HepG2 (cell line): ENCODE data around the gene KPNB1. TPM values are rescaled to one million over a fixed set of nuclear protein-coding genes. Genes with fewer than 3 reads are reported as not detected.

Source experiments
- ATF3 ChIP-seq: sonication (generic); formaldehyde crosslinking; IDR thresholded peaks from 2 replicates; pipeline ENCODE4 v1.4.0; 2020; ENCODE audit warnings: missing genetic modification reagents
- HOXD1 ChIP-seq: sonication (generic); formaldehyde crosslinking; IDR thresholded peaks from 2 replicates; pipeline ENCODE4 v1.5.0; 2020; ENCODE audit warnings: missing genetic modification reagents
- IRF2 ChIP-seq: IDR thresholded peaks from 2 replicates; pipeline ENCODE4 v1.6.1; 2018; ENCODE audit warnings: missing genetic modification reagents, missing compliant biosample characterization
- IRX3 ChIP-seq: sonication (generic); formaldehyde crosslinking; IDR thresholded peaks from 2 replicates; pipeline ENCODE4 v1.8.1; 2023; ENCODE audit warnings: mild to moderate bottlenecking, low read depth, missing genetic modification reagents, borderline replicate concordance
- RAD51 ChIP-seq: fragments of 450-650 bp; IDR thresholded peaks from 2 replicates; pipeline ENCODE4 v1.6.1; 2016; ENCODE audit warnings: borderline replicate concordance
- STAT5B ChIP-seq: sonication (generic); formaldehyde crosslinking; IDR thresholded peaks from 2 replicates; pipeline ENCODE4 v1.4.0; 2020; ENCODE audit warnings: missing genetic modification reagents
- TARDBP ChIP-seq: sonication (generic); formaldehyde crosslinking; IDR thresholded peaks from 2 replicates; pipeline ENCODE4 v1.8.0; 2022; ENCODE audit warnings: mild to moderate bottlenecking, missing genetic modification reagents
- WIZ ChIP-seq: sonication (generic); formaldehyde crosslinking; IDR thresholded peaks from 2 replicates; pipeline ENCODE4 v1.5.1; 2020; ENCODE audit warnings: mild to moderate bottlenecking, missing genetic modification reagents
- XBP1 ChIP-seq: sonication (generic); formaldehyde crosslinking; IDR thresholded peaks from 2 replicates; pipeline ENCODE4 v1.5.0; 2020; ENCODE audit warnings: missing genetic modification reagents
- ZFY ChIP-seq: sonication (generic); formaldehyde crosslinking; IDR thresholded peaks from 2 replicates; pipeline ENCODE4 v1.4.0; 2020; ENCODE audit warnings: missing genetic modification reagents
- ZNF18 ChIP-seq: sonication (generic); formaldehyde crosslinking; IDR thresholded peaks from 2 replicates; pipeline ENCODE4 v1.8.0; 2022; ENCODE audit warnings: mild to moderate bottlenecking, missing genetic modification reagents; ENCODE audit not compliant: insufficient replicate concordance
- ZNF292 ChIP-seq: sonication (generic); formaldehyde crosslinking; IDR thresholded peaks from 2 replicates; pipeline ENCODE4 v1.8.1; 2022; ENCODE audit warnings: mild to moderate bottlenecking, low read depth, missing genetic modification reagents, borderline replicate concordance
- ZNF572 ChIP-seq: sonication (generic); formaldehyde crosslinking; IDR thresholded peaks from 2 replicates; pipeline ENCODE4 v1.5.1; 2020; ENCODE audit warnings: mild to moderate bottlenecking, missing genetic modification reagents
- ZNF883 ChIP-seq: sonication (generic); formaldehyde crosslinking; IDR thresholded peaks from 2 replicates; pipeline ENCODE4 v1.5.1; 2020; ENCODE audit warnings: mild to moderate bottlenecking, missing genetic modification reagents; ENCODE audit errors: not compliant biosample characterization
- polyA plus RNA-seq, 8 experiments: library from polyadenylated mRNA; depleted of rRNA in 3 of 8; stranded (reverse) in 7 of 8; unstranded in 1 of 8; fragments of >200 nt; fragmentation: Illumina TruSeq in 4 of 8; extraction: Trizol in 4 of 8; gene quantifications; 2 replicates each; pipeline versions ENCODE4 v1.2.1 to v1.2.3, GENCODE V29; 2011 to 2016; ENCODE audit warnings: low read depth in 4 of 8, missing spikeins in 1 of 8, mixed read lengths in 1 of 8; ENCODE audit not compliant: insufficient read depth in 1 of 8
- total RNA-seq, 5 experiments: library from RNA; depleted of rRNA; stranded (reverse); fragments of >200 nt; fragmentation: Illumina TruSeq; extraction: Trizol; gene quantifications; 2 replicates each; pipeline ENCODE4 v1.2.3, GENCODE V29; 2016; ENCODE audit warnings: low read depth in 1 of 5
- TF ChIP-seq, protein P1 (sequence below): sonication (generic); formaldehyde crosslinking; IDR thresholded peaks from 2 replicates; pipeline ENCODE4 v1.5.0; 2020; ENCODE audit warnings: missing genetic modification reagents
- TF ChIP-seq, protein P2 (sequence below), 2 experiments: fragments of 450-650 bp in 1 of 2; sonication (generic) in 1 of 2; formaldehyde crosslinking; IDR thresholded peaks; 2 replicates each; pipeline versions ENCODE4 v1.5.0 to v1.8.0; 2020 to 2022; ENCODE audit warnings: mild to moderate bottlenecking in 1 of 2, missing genetic modification reagents in 1 of 2
- TF ChIP-seq, protein P3 (sequence below): IDR thresholded peaks from 2 replicates; pipeline ENCODE4 v1.6.1; 2016; ENCODE audit warnings: missing biosample characterization, missing genetic modification reagents, low read depth
- TF ChIP-seq, protein P4 (sequence below): sonication (generic); formaldehyde crosslinking; IDR thresholded peaks from 2 replicates; pipeline ENCODE4 v1.5.0; 2020; ENCODE audit warnings: missing genetic modification reagents
- TF ChIP-seq, protein P5 (sequence below): sonication (generic); formaldehyde crosslinking; IDR thresholded peaks from 2 replicates; pipeline ENCODE4 v1.8.1; 2023; ENCODE audit warnings: missing genetic modification reagents, inconsistent platforms, borderline replicate concordance

Gene KPNB1
- total and polyA plus RNA-seq, 2 of the 13 experiments (the other 11 are each of a cell fraction or from before 2014, with no cell fraction given), result 164 to 424 TPM

- TF ChIP-seq, protein P1, sequence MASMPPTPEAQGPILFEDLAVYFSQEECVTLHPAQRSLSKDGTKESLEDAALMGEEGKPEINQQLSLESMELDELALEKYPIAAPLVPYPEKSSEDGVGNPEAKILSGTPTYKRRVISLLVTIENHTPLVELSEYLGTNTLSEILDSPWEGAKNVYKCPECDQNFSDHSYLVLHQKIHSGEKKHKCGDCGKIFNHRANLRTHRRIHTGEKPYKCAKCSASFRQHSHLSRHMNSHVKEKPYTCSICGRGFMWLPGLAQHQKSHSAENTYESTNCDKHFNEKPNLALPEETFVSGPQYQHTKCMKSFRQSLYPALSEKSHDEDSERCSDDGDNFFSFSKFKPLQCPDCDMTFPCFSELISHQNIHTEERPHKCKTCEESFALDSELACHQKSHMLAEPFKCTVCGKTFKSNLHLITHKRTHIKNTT (CRISPR knock-in tag), result no peak
- TF ChIP-seq RAD51, result no peak
- TF ChIP-seq ATF3, result no peak
- no peak for TF ChIP-seq ZNF18 (CRISPR knock-in tag)
- TF ChIP-seq XBP1 (CRISPR knock-in tag), result no peak
- TF ChIP-seq, protein P2, sequence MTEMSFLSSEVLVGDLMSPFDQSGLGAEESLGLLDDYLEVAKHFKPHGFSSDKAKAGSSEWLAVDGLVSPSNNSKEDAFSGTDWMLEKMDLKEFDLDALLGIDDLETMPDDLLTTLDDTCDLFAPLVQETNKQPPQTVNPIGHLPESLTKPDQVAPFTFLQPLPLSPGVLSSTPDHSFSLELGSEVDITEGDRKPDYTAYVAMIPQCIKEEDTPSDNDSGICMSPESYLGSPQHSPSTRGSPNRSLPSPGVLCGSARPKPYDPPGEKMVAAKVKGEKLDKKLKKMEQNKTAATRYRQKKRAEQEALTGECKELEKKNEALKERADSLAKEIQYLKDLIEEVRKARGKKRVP (CRISPR knock-in tag; IDR thresholded peaks at IDR 0.05), result no peak
- TF ChIP-seq ZNF883 (CRISPR knock-in tag), result no peak
- TF ChIP-seq ZNF292 (CRISPR knock-in tag), result no peak
- no peak for TF ChIP-seq STAT5B (CRISPR knock-in tag)
- TF ChIP-seq HOXD1, result 0 out of 2 replicates have a peak, but pooled peaks have one; percentile 60
- no peak for TF ChIP-seq TARDBP (CRISPR knock-in tag)
- no peak for TF ChIP-seq ZNF572 (CRISPR knock-in tag)
- TF ChIP-seq, protein P3, sequence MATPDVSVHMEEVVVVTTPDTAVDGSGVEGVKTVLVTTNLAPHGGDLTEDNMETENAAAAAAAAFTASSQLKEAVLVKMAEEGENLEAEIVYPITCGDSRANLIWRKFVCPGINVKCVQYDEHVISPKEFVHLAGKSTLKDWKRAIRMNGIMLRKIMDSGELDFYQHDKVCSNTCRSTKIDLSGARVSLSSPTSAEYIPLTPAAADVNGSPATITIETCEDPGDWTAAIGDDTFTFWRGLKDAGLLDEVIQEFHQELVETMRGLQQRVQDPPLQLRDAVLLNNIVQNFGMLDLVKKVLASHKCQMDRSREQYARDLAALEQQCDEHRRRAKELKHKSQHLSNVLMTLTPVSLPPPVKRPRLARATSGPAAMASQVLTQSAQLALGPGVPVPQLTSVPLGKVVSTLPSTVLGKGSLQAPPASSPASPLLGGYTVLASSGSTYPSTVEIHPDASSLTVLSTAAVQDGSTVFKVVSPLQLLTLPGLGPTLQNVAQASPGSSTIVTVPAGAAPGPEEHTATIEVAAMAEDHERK (CRISPR knock-in tag), result no peak
- TF ChIP-seq IRX3 (CRISPR knock-in tag), result no peak
- no peak for TF ChIP-seq WIZ
- TF ChIP-seq IRF2 (CRISPR knock-in tag), result peak; percentile 18; the same call in 1 of the 2 replicates
- TF ChIP-seq, protein P4, sequence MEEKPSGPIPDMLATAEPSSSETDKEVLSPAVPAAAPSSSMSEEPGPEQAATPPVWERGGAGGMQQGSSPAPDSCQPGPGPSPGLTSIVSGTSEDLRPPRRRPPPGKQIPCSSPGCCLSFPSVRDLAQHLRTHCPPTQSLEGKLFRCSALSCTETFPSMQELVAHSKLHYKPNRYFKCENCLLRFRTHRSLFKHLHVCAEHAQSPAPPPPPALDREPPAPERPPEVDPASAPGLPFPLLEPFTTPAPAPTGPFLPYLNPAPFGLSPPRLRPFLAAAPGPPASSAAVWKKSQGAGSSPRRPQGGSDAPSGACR (CRISPR knock-in tag), result 0 out of 2 replicates have a peak, but pooled peaks have one; percentile 39
- TF ChIP-seq, protein P5, sequence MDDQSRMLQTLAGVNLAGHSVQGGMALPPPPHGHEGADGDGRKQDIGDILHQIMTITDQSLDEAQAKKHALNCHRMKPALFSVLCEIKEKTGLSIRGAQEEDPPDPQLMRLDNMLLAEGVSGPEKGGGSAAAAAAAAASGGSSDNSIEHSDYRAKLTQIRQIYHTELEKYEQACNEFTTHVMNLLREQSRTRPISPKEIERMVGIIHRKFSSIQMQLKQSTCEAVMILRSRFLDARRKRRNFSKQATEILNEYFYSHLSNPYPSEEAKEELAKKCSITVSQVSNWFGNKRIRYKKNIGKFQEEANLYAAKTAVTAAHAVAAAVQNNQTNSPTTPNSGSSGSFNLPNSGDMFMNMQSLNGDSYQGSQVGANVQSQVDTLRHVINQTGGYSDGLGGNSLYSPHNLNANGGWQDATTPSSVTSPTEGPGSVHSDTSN (CRISPR knock-in tag), result no peak
- TF ChIP-seq ZFY (CRISPR knock-in tag), result peak; percentile 40; the same call in 1 of the 2 replicates
Measured at GRCh38 chr17:47693731-47694580, 44.2 kb downstream of the KPNB1 start, which contains the start of gene TBKBP1 (continued).
